ENCODE results near the gene NCK1.
"Not testable (repeated sequence)": the region's sequence is repeated elsewhere in the genome, so short reads cannot be mapped to it uniquely, and the experiment has no call there.

The NCK1 gene

GRCh38 chr3:136858381-136858780 lies 3.6 kb upstream of the NCK1 start:
- Histone ChIP-seq H3K4me3 (no peak overlapping the region), H3K27ac (peak overlapping the region in 2 of 21 experiments; percentile 3 to 38)

GRCh38 chr3:136860541-136860940 lies 1.5 kb upstream of the NCK1 start:
- Histone ChIP-seq H3K4me3 (peak overlapping the region in 4 of 7 experiments; percentile 54 to 93 (median 64)), H3K27ac (peak overlapping the region in 10 of 21 experiments; percentile 53 to 97 (median 90))

GRCh38 chr3:136862617-136863322 lies 762 bp downstream of the NCK1 start:
- H3K27ac ChIP-seq, result peak overlapping the region; percentile 76 to 97 (median 92)
- H3K4me3 ChIP-seq, result peak overlapping the region; percentile 54 to 98 (median 79)

- Histone ChIP-seq H3K4me3 (no peak overlapping the region), H3K27ac (no peak overlapping the region)
These were observed 7.3 kb downstream of the NCK1 start for GRCh38 chr3:136869282-136869681.

- not testable (repeated sequence) for H3K4me3 ChIP-seq, H3K27ac ChIP-seq
These were observed 10.2 kb downstream of the NCK1 start for GRCh38 chr3:136872258-136872657.

GRCh38 chr3:136879510-136879909 lies 17.5 kb downstream of the NCK1 start:
- H3K27ac ChIP-seq, H3K4me3 ChIP-seq: not testable (repeated sequence)

- H3K27ac ChIP-seq, result no peak overlapping the region
- H3K4me3 ChIP-seq, result no peak overlapping the region
These were observed 20.6 kb downstream of the NCK1 start for GRCh38 chr3:136882571-136882970.

- H3K4me3 ChIP-seq, result no peak overlapping the region
- H3K27ac ChIP-seq, result peak overlapping the region in 1 of 21 experiments; percentile 1
These were observed 22.1 kb downstream of the NCK1 start for GRCh38 chr3:136883967-136884720.

- Histone ChIP-seq H3K27ac (peak overlapping the region in 9 of 21 experiments; percentile 13 to 80 (median 40)), H3K4me3 (no peak overlapping the region)
These were observed 23.6 kb downstream of the NCK1 start for GRCh38 chr3:136885357-136886213.

- H3K27ac ChIP-seq, result no peak overlapping the region
- no peak overlapping the region for H3K4me3 ChIP-seq
These were observed 27.9 kb downstream of the NCK1 start for GRCh38 chr3:136889947-136890346.

GRCh38 chr3:136891934-136892855 lies 30.2 kb downstream of the NCK1 start:
- H3K27ac ChIP-seq, result peak overlapping the region in 4 of 21 experiments; percentile 2 to 53 (median 29)

GRCh38 chr3:136893848-136894443 lies 31.9 kb downstream of the NCK1 start:
- Histone ChIP-seq H3K4me3 (no peak overlapping the region), H3K27ac (peak overlapping the region in 10 of 21 experiments; percentile 4 to 60 (median 27))

More at GRCh38 chr3:136891934-136892855, 30.2 kb downstream of the NCK1 start:
- no peak overlapping the region for H3K4me3 ChIP-seq

- not testable (repeated sequence) for H3K27ac ChIP-seq, H3K4me3 ChIP-seq
These were observed 35.2 kb downstream of the NCK1 start for GRCh38 chr3:136897171-136897570.

- peak overlapping the region in 2 of 21 experiments; percentile 12 to 39 for H3K27ac ChIP-seq
- H3K4me3 ChIP-seq, result no peak overlapping the region
These were observed 36.5 kb downstream of the NCK1 start for GRCh38 chr3:136898549-136898948.

- H3K27ac ChIP-seq, result peak overlapping the region in 4 of 21 experiments; percentile 12 to 50 (median 33)
These were observed 36.9 kb downstream of the NCK1 start for GRCh38 chr3:136898954-136899353.

GRCh38 chr3:136899622-136900158 lies 37.7 kb downstream of the NCK1 start:
- Histone ChIP-seq H3K27ac (no peak overlapping the region), H3K4me3 (no peak overlapping the region)

More at GRCh38 chr3:136898954-136899353, 36.9 kb downstream of the NCK1 start:
- no peak overlapping the region for H3K4me3 ChIP-seq

GRCh38 chr3:136900694-136901093 lies 38.7 kb downstream of the NCK1 start:
- H3K27ac ChIP-seq, H3K4me3 ChIP-seq: not testable (repeated sequence)

- no peak overlapping the region for H3K27ac ChIP-seq
- H3K4me3 ChIP-seq, result no peak overlapping the region
These were observed 39.4 kb downstream of the NCK1 start for GRCh38 chr3:136901391-136901790.
